Left colon (tissue), 2 donors: ENCODE measurements around the gene RUNX2. TPM values are rescaled to one million over a fixed set of nuclear protein-coding genes. Genes with fewer than 3 reads are reported as not detected.

ENCODE experiments used
- ATAC-seq: fragments of 200-7000 bp; cut with Tn5 transposase; one replicate; pipeline ENCODE4 v1.9.1; 2020; ENCODE audit warnings: mild to moderate bottlenecking, moderate library complexity
- DNase-seq, 2 donors: peaks; one replicate each; pipeline ENCODE4 v3.0.0-alpha.2; 2020
- intact Hi-C, 2 donors: fragments of 100-400 bp; cut with DNase I in 1 of 2; cut with micrococcal nuclease in 1 of 2; formaldehyde crosslinking; loops; one replicate each; pipeline versions ENCODE4 v1.11.2 to v1.14.0; 2022; cut with DNase I, micrococcal nuclease
- total RNA-seq, 2 donors: library from RNA; stranded (reverse); fragmentation: NEBNext Ultra II Directional; extraction: Animal tissue kit (Norgen Biotek cat#: 25700); gene quantifications; one replicate each; pipeline ENCODE4 v1.2.1, GENCODE V29; 2021
- donor health status: DM: no; HTN: no; CAD: no.
- donor health status: DM: yes; HTN: yes; CAD: no.

The RUNX2 gene
- total RNA-seq, 2 donors from 2014 or later, result 2.5 to 3.5 TPM

DNA sequence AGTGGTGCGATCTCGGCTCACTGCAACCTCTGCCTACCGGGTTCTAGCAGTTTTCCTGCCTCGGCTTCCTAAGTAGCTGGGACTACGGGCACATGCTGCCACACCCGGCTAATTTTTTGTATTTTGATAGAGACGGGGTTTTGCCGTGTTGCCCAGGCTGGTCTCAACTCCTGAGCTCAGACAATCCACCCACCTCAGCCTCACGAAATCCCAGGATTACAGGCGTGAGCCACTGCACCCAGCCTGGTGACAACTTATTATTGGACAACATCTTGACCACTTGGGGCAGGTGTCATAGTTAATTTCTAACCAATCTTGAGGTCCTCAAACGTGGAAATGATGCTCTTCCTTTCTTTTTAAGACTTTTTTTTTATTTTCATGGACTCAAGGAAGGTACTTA, 383.9 kb downstream of the RUNX2 start:
- intact Hi-C loops, result loop anchor here in 1 of 2 donors (5.0 to 10.0 kb wide), 4 partner anchors 127 to 1227 kb away; no protein-coding TSS in a partner anchor
- no peak for DNase-seq
- no peak for ATAC-seq

DNA sequence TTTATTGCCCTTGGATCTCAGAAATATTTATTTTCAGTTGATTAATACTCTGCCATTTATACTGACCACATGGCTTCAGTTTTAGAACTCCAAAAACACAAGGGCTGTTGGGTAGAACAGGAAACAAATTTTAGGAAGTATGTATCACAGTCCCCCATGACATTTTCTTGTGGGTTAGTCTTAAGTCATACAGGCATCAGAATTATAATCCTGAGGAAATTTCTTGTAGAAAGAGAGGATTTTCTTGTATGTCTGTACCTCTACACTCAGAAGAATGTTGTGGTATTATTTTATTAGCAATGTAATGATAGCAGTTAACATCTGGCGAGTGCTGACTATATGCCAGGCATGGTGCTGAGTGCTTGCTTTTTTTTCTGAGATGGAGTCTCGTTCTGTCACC, 384.7 kb downstream of the RUNX2 start:
- intact Hi-C loops, result loop anchor here in 1 of 2 donors (5.0 to 10.0 kb wide), 4 partner anchors 128 to 1228 kb away; no protein-coding TSS in a partner anchor
- no peak for DNase-seq
- ATAC-seq, result no peak

Other genes with a start within 250 kb of the RUNX2 start
- 1 to 10 TPM; 2.0 to 2.8 TPM for gene SUPT3H, start 49.6 kb downstream of the RUNX2 start, total RNA-seq